HCT116 (cell line): Measurements from ENCODE around the gene DCUN1D5. TPM values are rescaled to one million over a fixed set of nuclear protein-coding genes. Genes with fewer than 3 reads are reported as not detected.

ENCODE experiments used
- ATAC-seq: fragments of 200-7000 bp; cut with Tn5 transposase; 2 replicates; pipeline ENCODE4 v1.9.1; 2020; ENCODE audit warnings: mild to moderate bottlenecking, moderate library complexity
- BruUV-seq: library from RNA; stranded (reverse); fragments of 400-500 nt; replicated peaks from 2 replicates; lab custom pipeline; 2021; lab: Mats Ljungman, UMichigan
- CTCF ChIA-PET: fragments of 300-600 bp; sonication (Branson Sonifier 250); formaldehyde crosslinking; loops from one replicate; lab custom pipeline; 2021; ENCODE audit warnings: antibody characterized with exemption; lab: Charles Lee
- POLR2A ChIA-PET: fragments of 300-600, 350-600 bp; sonication (Branson Sonifier 250); formaldehyde crosslinking; loops from one replicate; lab custom pipeline; 2021; ENCODE audit warnings: antibody characterized with exemption; lab: Charles Lee
- RAD21 ChIA-PET, 2 experiments: fragments of 300-600 bp; sonication (Branson Sonifier 250); formaldehyde crosslinking; loops; one replicate each; lab custom pipeline; 2023; ENCODE audit warnings: low total read pairs in 2 of 2; ENCODE audit not compliant: uncharacterized antibody in 2 of 2, unreplicated experiment in 2 of 2, low non-redundant PET in 1 of 2; lab: Charles Lee
- DNase-seq: peaks from one replicate; pipeline ENCODE4 v3.0.0-alpha.2; 2010; ENCODE audit warnings: low read depth, low spot score
- H2AFZ ChIP-seq: fragments of 200-600 bp; shearing (Covaris generic), sonication (generic); 2 replicates; pipeline ENCODE4 v1.6.1; 2017; ENCODE audit warnings: low read depth, mixed run types, mixed read lengths, antibody characterized with exemption, low read length; ENCODE audit not compliant: poor library complexity, severe bottlenecking
- H3K27ac ChIP-seq: 2 replicates; pipeline ENCODE4 v1.5.1; 2012; ENCODE audit warnings: low read depth, low read length
- H3K27me3 ChIP-seq: fragments of 200-600 bp; sonication (generic); 2 replicates; pipeline ENCODE4 v1.6.1; 2016; ENCODE audit warnings: mixed run types, low read length, mixed read lengths; ENCODE audit not compliant: insufficient read depth
- H3K36me3 ChIP-seq, 2 experiments: fragments of 200-500 bp in 1 of 2; fragments of 200-600 bp in 1 of 2; sonication (Bioruptor generic) in 1 of 2; sonication (generic) in 1 of 2; 2 replicates each; pipeline versions ENCODE4 v1.5.1 to v1.6.1; 2014 to 2016; ENCODE audit warnings: low read length in 2 of 2, inconsistent platforms in 1 of 2, mixed read lengths in 1 of 2, mixed run types in 1 of 2; ENCODE audit not compliant: insufficient read depth in 2 of 2, control insufficient read depth in 1 of 2
- H3K4me1 ChIP-seq, 2 experiments: fragments of 200-600 bp in 1 of 2; sonication (generic) in 1 of 2; 2 replicates each; pipeline versions ENCODE4 v1.5.1 to v1.6.1; 2012 to 2017; ENCODE audit warnings: low read length in 2 of 2, inconsistent platforms in 1 of 2, mild to moderate bottlenecking in 1 of 2, mixed read lengths in 1 of 2, mixed run types in 1 of 2, moderate library complexity in 1 of 2; ENCODE audit not compliant: insufficient read depth in 2 of 2, control insufficient read depth in 1 of 2
- H3K4me2 ChIP-seq: fragments of 200-600 bp; sonication (generic); 2 replicates; pipeline ENCODE4 v1.6.1; 2017; ENCODE audit warnings: mixed run types, low read length, mixed read lengths
- H3K4me3 ChIP-seq, 2 experiments: fragments of 200-600 bp in 1 of 2; sonication (generic) in 1 of 2; replicated peaks in 1 of 2; 2 replicates each; pipeline ENCODE4 v1.5.1; 2011 to 2016; ENCODE audit warnings: low read length in 2 of 2, control low read depth in 1 of 2, low read depth in 1 of 2, mild to moderate bottlenecking in 1 of 2, mixed read lengths in 1 of 2, mixed run types in 1 of 2
- H3K79me2 ChIP-seq: fragments of 200-600 bp; sonication (generic); 2 replicates; pipeline ENCODE4 v1.6.1; 2017; ENCODE audit warnings: mild to moderate bottlenecking, mixed run types, low read length, moderate library complexity, mixed read lengths; ENCODE audit not compliant: insufficient read depth
- H3K9ac ChIP-seq: fragments of 200-600 bp; sonication (generic); 2 replicates; pipeline ENCODE4 v1.6.1; 2016; ENCODE audit warnings: low read length, mixed read lengths
- H3K9me2 ChIP-seq: fragments of 200-600 bp; sonication (generic), shearing (Covaris generic); 2 replicates; pipeline ENCODE4 v1.6.1; 2017; ENCODE audit warnings: mixed run types, mild to moderate bottlenecking, moderate library complexity; ENCODE audit not compliant: insufficient read depth
- H3K9me3 ChIP-seq, 2 experiments: fragments of 200-500 bp in 1 of 2; fragments of 200-600 bp in 1 of 2; sonication (Bioruptor generic) in 1 of 2; sonication (generic) in 1 of 2; 2 replicates each; pipeline ENCODE4 v1.6.1; 2014 to 2017; ENCODE audit warnings: low read length in 2 of 2, mixed read lengths in 2 of 2, inconsistent platforms in 1 of 2, low read depth in 1 of 2, mild to moderate bottlenecking in 1 of 2, mixed run types in 1 of 2, moderate library complexity in 1 of 2; ENCODE audit not compliant: control insufficient read depth in 1 of 2, insufficient read depth in 1 of 2
- H4K20me1 ChIP-seq: fragments of 200-600 bp; sonication (generic), shearing (Covaris generic); 2 replicates; pipeline ENCODE4 v1.6.1; 2017; ENCODE audit warnings: mixed run types, mild to moderate bottlenecking, moderate library complexity; ENCODE audit not compliant: insufficient read depth
- ATF3 ChIP-seq: IDR thresholded peaks from 2 replicates; pipeline ENCODE4 v1.6.1; 2012
- CBX3 ChIP-seq: IDR thresholded peaks from 2 replicates; pipeline ENCODE4 v1.6.1; 2012; ENCODE audit warnings: low read depth
- CEBPB ChIP-seq: IDR thresholded peaks from 2 replicates; pipeline ENCODE4 v1.6.1; 2012; ENCODE audit warnings: low read depth
- CTCF ChIP-seq, 3 experiments: fragments of 200-600 bp in 1 of 3; sonication (generic) in 1 of 3; IDR thresholded peaks in 2 of 3; conservative IDR thresholded peaks in 1 of 3; 2 replicates each; pipeline ENCODE4 v1.5.1; 2012 to 2017; ENCODE audit warnings: low read depth in 2 of 3, low read length in 2 of 3, antibody characterized with exemption in 1 of 3, borderline replicate concordance in 1 of 3, control low read depth in 1 of 3, mild to moderate bottlenecking in 1 of 3, mixed read lengths in 1 of 3, mixed run types in 1 of 3, moderate library complexity in 1 of 3; ENCODE audit not compliant: insufficient read depth in 1 of 3
- ELF1 ChIP-seq: IDR thresholded peaks from 2 replicates; pipeline ENCODE4 v1.6.1; 2012; ENCODE audit warnings: low read depth, borderline replicate concordance
- EZH2phosphoT487 ChIP-seq: fragments of 200-600 bp; IDR thresholded peaks from 2 replicates; pipeline ENCODE4 v1.6.1; 2018; ENCODE audit warnings: antibody characterized with exemption, borderline replicate concordance
- FOSL1 ChIP-seq: IDR thresholded peaks from 2 replicates; pipeline ENCODE4 v1.6.1; 2012; ENCODE audit warnings: low read depth
- JUND ChIP-seq: IDR thresholded peaks from 2 replicates; pipeline ENCODE4 v1.6.1; 2012
- MAX ChIP-seq: IDR thresholded peaks from 2 replicates; pipeline ENCODE4 v1.6.1; 2012
- POLR2A ChIP-seq: IDR thresholded peaks from 2 replicates; pipeline ENCODE4 v1.7.0; 2011; ENCODE audit warnings: borderline replicate concordance; ENCODE audit not compliant: insufficient read depth, insufficient read length; ENCODE audit errors: extremely low read depth
- POLR2AphosphoS5 ChIP-seq: IDR thresholded peaks from 2 replicates; pipeline ENCODE4 v1.6.1; 2011; ENCODE audit warnings: mild to moderate bottlenecking, low read depth, low read length, moderate library complexity
- RAD21 ChIP-seq: IDR thresholded peaks from 2 replicates; pipeline ENCODE4 v1.6.1; 2012; ENCODE audit warnings: low read depth, mild to moderate bottlenecking
- SP1 ChIP-seq: IDR thresholded peaks from 2 replicates; pipeline ENCODE4 v1.6.1; 2012; ENCODE audit warnings: low read depth
- TCF7L2 ChIP-seq: IDR thresholded peaks from 2 replicates; pipeline ENCODE4 v1.7.0; 2011; ENCODE audit warnings: borderline replicate concordance, inconsistent platforms; ENCODE audit not compliant: insufficient read depth, insufficient read length; ENCODE audit errors: extremely low read depth
- YY1 ChIP-seq: IDR thresholded peaks from 2 replicates; pipeline ENCODE4 v1.6.1; 2011; ENCODE audit warnings: low read length, low read depth, moderate library complexity, mild to moderate bottlenecking; ENCODE audit not compliant: insufficient replicate concordance; ENCODE audit errors: extremely low read depth
- ZBTB33 ChIP-seq: IDR thresholded peaks from 2 replicates; pipeline ENCODE4 v1.6.1; 2011; ENCODE audit warnings: mild to moderate bottlenecking, low read length, moderate library complexity; ENCODE audit not compliant: insufficient replicate concordance; ENCODE audit errors: extremely low read depth
- ZNF274 ChIP-seq: fragments of 200-500 bp; sonication (Bioruptor generic); IDR thresholded peaks from 2 replicates; pipeline ENCODE4 v1.6.1; 2014; ENCODE audit warnings: mild to moderate bottlenecking, low read depth, low read length, inconsistent platforms
- intact Hi-C: fragments of 100-400 bp; cut with micrococcal nuclease; formaldehyde crosslinking; loops from 2 replicates; pipeline ENCODE4 v1.10.0; 2022
- total RNA-seq: library from RNA; stranded (reverse); gene quantifications from one replicate; pipeline ENCODE4 v1.2.1, GENCODE V29; 2021; ENCODE audit not compliant: unreplicated experiment

Gene DCUN1D5
- total RNA-seq, 1 experiment from 2014 or later, result 60.1 TPM

GRCh38 chr11:103112364-103112763 is 20.4 kb upstream of the DCUN1D5 start:
- no TSS peak for BruUV-seq
- DNase-seq, result no peak
- H2AFZ ChIP-seq, result no peak overlapping the region
- H3K9me2 ChIP-seq, result no peaks in the 10 kb centered on the region
- no peaks in the 10 kb centered on the region for H3K36me3 ChIP-seq
- H3K9me3 ChIP-seq, result no peaks in the 10 kb centered on the region
- no peaks in the 10 kb centered on the region for H3K79me2 ChIP-seq
- no peak overlapping the region for H3K4me3 ChIP-seq
- CTCF ChIA-PET, result no interaction called here
- no peaks in the 10 kb centered on the region for H4K20me1 ChIP-seq
- H3K27me3 ChIP-seq, result no peaks in the 10 kb centered on the region
- TF ChIP-seq MAX (no peak), RAD21 (no peak), CTCF (IDR thresholded peaks at IDR 0.05 in 2 of 3, conservative IDR thresholded peaks at IDR 0.05 in 1 of 3; ENCODE audit: borderline replicate concordance in 1 of 3, insufficient read depth in 1 of 3, low read depth in 2 of 3, low read length in 2 of 3) (no peak), POLR2A (no peak), SP1 (no peak), ZBTB33 (no peak), ZNF274 (no peak), ELF1 (no peak), POLR2AphosphoS5 (no peak), YY1 (no peak), CEBPB (no peak), TCF7L2 (no peak), ATF3 (no peak), JUND (no peak), EZH2phosphoT487 (no peak), CBX3 (no peak), FOSL1 (no peak)
- TF ChIP-seq, all 23 proteins: peak for 0
- Histone ChIP-seq H3K4me1 (peaks cover 0 to 7% of the 10 kb centered on the region in 2 experiments; a peak in 1 of 4 replicates), H3K9ac (no peak overlapping the region), H3K4me2 (no peak overlapping the region), H3K27ac (no peak overlapping the region)
- ChIA-PET RAD21 (no interaction called here), POLR2A (interaction anchor here (1.3 kb wide), 1 partner anchor 21 kb away, joined by 4 read pairs; the partner anchor contains the start of gene DCUN1D5)
- intact Hi-C loops, result no loop called here
- no peak for ATAC-seq
